ENCODE measurements around the gene ATP6AP1.

The ATP6AP1 gene

GRCh38 chrX:154433605-154434004 lies 5.1 kb downstream of the ATP6AP1 start:
- DNase-seq (ENCODE audit: low read depth): no peak
- TF ChIP-seq CTCF (IDR thresholded peaks at IDR 0.05; ENCODE audit: low read length, missing control alignments): no peak
- no peak overlapping the region for H3K4me3 ChIP-seq (replicated peaks; ENCODE audit: low read depth, low read length)

- TF ChIP-seq CTCF (IDR thresholded peaks at IDR 0.05; ENCODE audit: low read length, missing control alignments): no peak
- no peak overlapping the region for H3K4me3 ChIP-seq (replicated peaks; ENCODE audit: low read depth, low read length)
- DNase-seq (ENCODE audit: low read depth): no peak
Measured at GRCh38 chrX:154434394-154435168, 6.1 kb downstream of the ATP6AP1 start.

- H3K4me3 ChIP-seq (replicated peaks; ENCODE audit: low read depth, low read length): no peak overlapping the region
- TF ChIP-seq CTCF (IDR thresholded peaks at IDR 0.05; ENCODE audit: low read length, missing control alignments): no peak
- DNase-seq (ENCODE audit: low read depth): no peak
Measured at GRCh38 chrX:154435171-154435733, 6.8 kb downstream of the ATP6AP1 start.

GRCh38 chrX:154436374-154436982 lies 8.0 kb downstream of the ATP6AP1 start:
- DNase-seq (ENCODE audit: low read depth): no peak
- peak overlapping the region; percentile 70 for H3K4me3 ChIP-seq (replicated peaks; ENCODE audit: low read depth, low read length)
- TF ChIP-seq CTCF (IDR thresholded peaks at IDR 0.05; ENCODE audit: low read length, missing control alignments): no peak

- peak; percentile 40 for DNase-seq (ENCODE audit: low read depth)
- peak within 1 kb of the TSS; percentile 70 for H3K4me3 ChIP-seq (replicated peaks; ENCODE audit: low read depth, low read length)
- no peak for TF ChIP-seq CTCF (IDR thresholded peaks at IDR 0.05; ENCODE audit: low read length, missing control alignments)
Measured at GRCh38 chrX:154436983-154437752, 8.7 kb downstream of the ATP6AP1 start, which contains the start of gene GDI1. Gene GDI1, plus strand, starts transcription at chrX:154437154. Its CDS starts 101 bp downstream, at chrX:154437255.

DNA sequence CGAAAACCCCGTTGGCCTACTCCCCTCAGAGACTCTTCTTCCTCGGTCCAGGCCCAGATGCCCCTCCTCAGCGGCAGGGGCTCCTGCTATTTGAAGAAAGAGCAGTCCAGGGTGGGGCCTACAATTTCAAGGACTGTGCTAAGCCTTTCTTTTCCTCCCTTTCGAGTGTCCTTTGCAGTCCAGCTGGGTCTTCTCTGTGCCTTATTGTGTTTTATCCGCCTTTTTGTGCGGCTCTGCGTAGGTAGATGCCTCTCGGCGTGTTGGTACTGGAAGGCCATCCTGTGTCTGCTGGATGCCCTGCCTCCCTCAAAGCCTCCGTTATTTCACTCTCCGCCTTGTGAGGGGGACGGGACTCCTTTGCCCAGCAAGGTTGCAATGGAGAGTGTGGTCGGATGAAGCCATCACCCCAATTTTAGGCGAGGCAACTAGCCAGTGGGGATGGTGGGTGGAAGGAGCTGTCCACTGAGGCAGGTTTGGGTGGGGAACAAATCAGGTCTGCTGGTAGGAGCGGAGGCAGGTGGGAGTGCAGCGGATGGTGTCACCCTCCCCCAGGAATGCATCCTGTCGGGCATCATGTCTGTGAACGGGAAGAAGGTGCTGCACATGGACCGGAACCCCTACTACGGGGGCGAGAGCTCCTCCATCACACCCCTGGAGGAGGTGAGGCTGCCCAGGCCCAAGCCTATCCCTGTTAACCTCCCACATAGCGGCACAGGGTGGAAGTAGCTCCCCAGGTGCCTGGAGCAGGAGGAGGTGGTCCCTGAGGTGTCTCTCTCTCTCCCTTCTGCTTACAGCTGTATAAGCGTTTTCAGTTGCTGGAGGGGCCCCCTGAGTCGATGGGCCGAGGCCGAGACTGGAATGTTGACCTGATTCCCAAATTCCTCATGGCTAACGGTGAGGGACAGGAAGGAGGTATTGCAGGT lies 9.8 kb downstream of the ATP6AP1 start:
- peak overlapping the region; percentile 70 for H3K4me3 ChIP-seq (replicated peaks; ENCODE audit: low read depth, low read length)
- TF ChIP-seq CTCF (IDR thresholded peaks at IDR 0.05; ENCODE audit: low read length, missing control alignments): no peak
- DNase-seq (ENCODE audit: low read depth): no peak

All from fibroblast of pulmonary artery (primary cell).